Measurements from ENCODE around the gene LRBA. TPM values are rescaled to one million over a fixed set of nuclear protein-coding genes. Genes with fewer than 3 reads are reported as not detected.
A peak's percentile ranks its signal among the peaks of the same experiment; 100 is the strongest.

The LRBA gene
- total RNA-seq, 1 donor from 2014 or later: 31.0 TPM

DNA sequence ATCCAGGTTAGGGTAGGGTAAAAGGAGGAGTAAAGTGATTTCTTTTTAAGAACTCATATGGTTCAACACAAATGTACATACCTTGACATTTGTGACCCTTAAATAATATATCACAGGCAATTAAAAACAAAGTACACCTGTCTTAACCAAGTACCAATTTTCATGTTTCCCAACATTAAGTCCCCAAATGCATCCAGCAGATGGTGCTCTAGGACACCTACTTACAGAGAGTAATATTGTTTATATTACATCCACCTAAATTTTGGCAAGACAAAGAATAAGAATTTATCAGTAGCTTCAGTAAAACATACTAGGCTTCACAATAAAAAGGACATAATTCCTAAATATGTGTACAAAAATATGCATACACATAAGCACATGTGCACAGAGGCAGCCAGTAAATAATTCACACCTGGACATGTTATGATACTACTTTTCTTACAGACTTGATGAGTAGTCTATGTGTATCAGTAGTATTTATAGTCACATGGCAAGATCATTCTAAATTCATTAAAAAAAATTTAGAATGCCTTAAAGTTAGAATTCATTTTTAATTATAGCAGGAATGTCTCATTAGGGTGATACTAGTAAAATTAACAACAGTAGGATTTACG, 717.1 kb downstream of the LRBA start:
- DNase-seq (ENCODE audit: low read depth in 2 of 2): peak; percentile 76 to 84

GRCh38 chr4:150289881-150290280, 725.2 kb downstream of the LRBA start:
- no peak for DNase-seq (ENCODE audit: low read depth in 2 of 2)

- peak in 1 of 2 donors; percentile 30 for DNase-seq (ENCODE audit: low read depth in 2 of 2)
Observed at GRCh38 chr4:150289198-150289597, 725.9 kb downstream of the LRBA start.

GRCh38 chr4:150286656-150287055, 728.4 kb downstream of the LRBA start:
- DNase-seq (ENCODE audit: low read depth in 2 of 2): no peak

- DNase-seq (ENCODE audit: low read depth in 2 of 2): peak in 1 of 2 donors; percentile 59
Observed at GRCh38 chr4:150283689-150284088, 731.4 kb downstream of the LRBA start.

DNA sequence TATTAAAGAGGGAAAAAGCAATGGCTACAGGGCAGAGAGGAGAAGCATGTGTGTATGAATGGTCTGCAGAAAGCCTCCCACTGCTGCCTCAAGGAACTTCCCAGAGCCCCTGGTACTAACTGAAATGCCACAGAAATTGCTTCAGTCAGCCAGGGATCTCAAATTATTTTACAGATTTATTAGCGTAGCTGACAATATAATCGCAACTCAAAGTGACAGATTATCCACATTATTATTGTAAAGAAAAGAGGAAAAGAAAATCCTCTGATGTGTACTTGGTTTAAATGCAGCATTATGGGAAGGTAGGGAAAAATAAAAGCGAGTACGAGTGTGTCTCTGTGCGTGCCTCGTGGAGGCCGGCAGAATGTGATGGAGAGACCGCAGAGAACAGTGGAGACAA, 734.1 kb downstream of the LRBA start:
- DNase-seq (ENCODE audit: low read depth in 2 of 2): no peak

DNA sequence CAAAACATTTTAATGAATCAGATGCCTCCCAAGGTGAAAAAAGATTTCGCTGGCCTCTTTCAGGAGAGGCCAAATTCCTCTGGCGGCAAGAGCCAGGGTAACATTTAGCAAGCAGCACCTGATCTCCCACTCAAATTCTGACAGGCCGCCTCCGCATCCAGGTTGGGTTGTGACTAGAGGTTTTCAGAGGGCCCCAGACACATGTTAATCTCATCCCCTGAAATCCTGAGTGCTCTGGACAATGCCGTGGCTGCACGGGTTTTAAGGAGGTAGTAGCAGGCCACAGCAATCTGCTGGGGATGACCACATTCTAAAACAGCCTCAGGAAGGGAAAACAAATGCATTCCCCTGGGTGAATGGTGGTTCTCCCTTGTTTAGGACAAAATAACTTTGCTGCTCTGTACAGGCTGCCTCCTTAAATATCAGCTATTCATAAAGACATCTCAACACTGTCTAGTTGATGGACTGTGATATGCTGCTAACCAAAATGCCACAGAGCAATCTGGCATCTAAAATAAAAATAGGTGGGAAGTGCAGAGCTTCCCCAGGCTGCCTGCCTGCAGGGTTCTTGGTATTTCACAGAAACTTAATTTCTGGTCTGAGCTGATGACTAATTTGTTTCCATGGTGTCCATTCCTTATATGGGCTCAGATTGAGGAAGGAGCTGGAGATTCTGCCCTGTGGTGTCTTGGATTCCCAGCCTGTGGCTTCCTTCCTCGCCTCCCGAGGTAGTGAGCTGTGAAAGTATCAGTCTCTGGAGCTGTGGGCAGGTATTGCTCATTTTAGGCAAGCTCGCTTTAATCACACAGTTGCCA, 734.8 kb downstream of the LRBA start:
- DNase-seq (ENCODE audit: low read depth in 2 of 2): peak in 1 of 2 donors; percentile 71

DNA sequence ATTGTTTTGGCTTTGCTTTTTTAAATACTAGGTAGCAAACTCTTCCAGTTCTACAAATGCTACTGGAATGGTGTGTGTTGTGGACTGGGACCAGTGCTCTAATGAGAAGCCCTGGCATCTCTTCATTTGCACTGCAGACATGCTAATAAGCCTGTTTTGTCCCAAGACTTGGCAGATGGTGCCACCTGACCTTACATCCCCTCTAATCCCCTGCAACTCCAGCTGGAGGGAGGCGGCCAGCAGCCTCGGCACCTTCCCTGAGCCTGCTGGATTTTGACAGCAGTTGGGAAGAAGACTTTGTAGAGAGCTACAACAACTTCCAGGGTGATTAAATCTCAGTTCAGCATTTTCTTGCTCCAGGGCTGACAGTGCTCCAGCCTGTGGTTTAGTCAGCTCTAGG, 736.9 kb downstream of the LRBA start:
- no peak for DNase-seq (ENCODE audit: low read depth in 2 of 2)

DNA sequence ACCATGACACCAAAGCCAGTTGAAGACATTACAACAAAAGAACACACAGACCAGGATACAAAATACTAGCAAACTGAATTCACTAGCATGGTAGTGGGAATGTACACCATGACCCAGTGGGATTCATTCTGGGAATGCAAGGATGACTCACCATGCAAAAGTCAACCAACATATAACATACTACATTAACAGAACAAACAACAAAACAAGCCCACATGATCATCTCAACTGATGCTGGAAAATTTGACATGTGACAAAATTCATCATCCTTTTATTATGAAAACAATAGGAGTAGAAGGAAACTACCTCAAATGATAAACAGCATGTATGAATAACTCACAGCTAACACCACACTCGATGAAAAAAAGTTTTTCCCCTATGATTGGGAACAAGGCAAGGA, 746.6 kb downstream of the LRBA start:
- peak; percentile 39 to 52 for DNase-seq (ENCODE audit: low read depth in 2 of 2)

GRCh38 chr4:150265806-150266205, 749.3 kb downstream of the LRBA start:
- DNase-seq (ENCODE audit: low read depth in 2 of 2): no peak

DNA sequence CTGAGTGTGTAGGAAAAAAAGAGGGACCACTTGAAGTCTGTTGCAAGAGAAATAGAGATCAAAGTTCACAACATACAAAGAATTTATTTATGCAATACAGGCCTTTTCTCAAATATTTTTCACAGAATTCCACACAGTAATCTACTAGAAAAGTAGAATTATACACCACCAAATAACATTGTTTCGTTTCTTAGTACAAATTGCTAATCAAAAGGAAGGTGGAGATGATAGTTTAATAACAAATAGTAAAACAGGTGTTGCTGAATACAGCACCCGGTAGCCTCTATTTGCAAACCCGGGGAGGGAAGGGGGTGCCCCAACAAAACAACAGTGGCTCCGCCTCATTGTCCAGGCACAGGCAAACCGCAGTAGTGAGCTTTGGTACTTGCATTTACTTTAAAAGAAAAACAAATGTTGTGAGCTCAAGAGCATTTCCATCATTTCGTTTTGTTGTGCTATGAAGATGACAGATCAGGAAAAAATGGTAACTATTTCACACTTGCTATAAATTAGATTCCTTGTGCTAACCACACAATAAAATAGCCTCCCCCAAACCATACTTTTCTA, 750.4 kb downstream of the LRBA start:
- no peak for DNase-seq (ENCODE audit: low read depth in 2 of 2)

DNA sequence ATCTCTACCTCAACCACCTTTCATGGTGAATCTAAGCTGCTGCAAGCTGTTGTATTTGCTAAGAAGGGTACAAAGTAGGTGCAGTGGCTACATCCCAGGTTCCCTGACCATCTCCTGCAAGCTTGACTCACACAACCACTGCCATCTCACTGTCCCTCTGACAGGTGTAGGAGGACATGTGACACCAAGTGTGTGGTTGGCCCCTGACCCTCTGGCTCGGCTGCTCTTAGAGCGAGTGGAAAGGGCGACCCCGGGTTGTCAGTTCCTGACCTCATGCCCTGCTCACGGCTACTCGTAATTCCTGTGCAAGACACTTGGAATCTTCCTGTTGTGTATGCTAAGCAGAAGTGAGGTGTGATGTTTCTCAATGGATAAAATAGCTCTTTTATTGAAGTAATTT, 752.5 kb downstream of the LRBA start:
- DNase-seq (ENCODE audit: low read depth in 2 of 2): no peak

DNA sequence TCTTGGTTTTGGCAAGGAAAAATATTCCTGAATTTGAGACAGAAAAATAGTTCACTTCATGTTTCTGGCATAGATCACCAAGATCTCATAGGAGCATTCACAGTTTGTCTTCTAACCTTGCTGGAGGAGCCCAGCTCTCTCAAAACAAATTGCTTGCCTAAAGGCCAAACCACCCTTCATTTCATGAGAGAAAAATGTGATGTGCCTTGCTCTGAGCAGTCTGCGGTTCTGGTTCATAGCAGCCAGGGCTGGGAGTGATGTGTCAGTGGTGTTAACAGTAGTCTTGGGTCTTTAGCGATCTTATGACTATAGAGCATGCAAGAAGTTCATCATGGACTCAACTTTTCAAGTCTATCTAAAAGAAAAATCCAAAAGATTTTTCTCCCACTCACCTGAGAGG, 753.5 kb downstream of the LRBA start:
- DNase-seq (ENCODE audit: low read depth in 2 of 2): no peak

GRCh38 chr4:150259861-150260567, 755.1 kb downstream of the LRBA start:
- no peak for DNase-seq (ENCODE audit: low read depth in 2 of 2)

- peak in 1 of 2 donors; percentile 40 for DNase-seq (ENCODE audit: low read depth in 2 of 2)
Observed at GRCh38 chr4:150258569-150258968, 756.5 kb downstream of the LRBA start.

DNA sequence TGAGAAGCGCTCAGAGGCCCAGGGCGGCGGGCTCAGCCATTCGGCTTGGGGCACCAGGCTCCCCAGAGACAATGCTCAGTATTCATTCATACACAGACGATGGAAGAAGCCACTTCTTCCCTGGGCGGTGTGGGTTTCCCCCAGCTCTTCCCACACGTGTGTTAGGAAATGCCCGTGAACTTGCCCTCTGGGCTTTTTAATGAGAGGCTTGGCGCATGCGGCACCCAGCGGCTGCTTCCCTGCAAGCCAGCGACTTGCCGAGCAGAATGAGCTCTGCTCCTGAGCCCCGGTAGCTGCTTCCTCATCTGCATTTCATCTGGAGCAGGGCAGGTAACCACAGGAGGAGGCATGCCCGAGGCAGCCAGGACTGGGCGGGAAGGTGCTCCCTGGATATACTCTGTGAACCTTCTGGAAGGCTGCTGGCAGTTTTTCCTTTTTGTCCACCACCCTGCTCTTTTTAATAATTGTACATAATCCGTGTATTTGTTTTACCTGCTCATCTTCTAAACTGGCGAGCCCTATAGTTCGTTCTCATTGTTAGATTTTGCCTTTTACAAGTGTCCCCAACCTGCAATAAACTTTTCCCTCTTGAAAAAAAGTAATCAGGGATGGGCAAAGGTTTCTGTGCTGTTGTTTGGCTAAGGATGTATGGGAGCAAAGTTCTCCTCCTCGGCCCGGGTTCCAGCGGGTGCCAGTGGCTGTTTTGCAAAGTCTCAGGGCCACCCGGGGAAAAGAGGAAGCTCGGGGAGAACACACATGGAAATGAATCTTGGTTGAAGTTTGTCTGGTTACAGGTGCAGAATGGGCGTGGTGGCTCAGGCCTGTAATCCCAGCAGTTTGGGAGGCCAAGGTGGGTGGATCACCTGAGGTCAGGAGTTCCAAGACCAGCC, 758.0 kb downstream of the LRBA start:
- DNase-seq (ENCODE audit: low read depth in 2 of 2): no peak

GRCh38 chr4:150256225-150256620, 758.9 kb downstream of the LRBA start:
- no peak for DNase-seq (ENCODE audit: low read depth in 2 of 2)

DNA sequence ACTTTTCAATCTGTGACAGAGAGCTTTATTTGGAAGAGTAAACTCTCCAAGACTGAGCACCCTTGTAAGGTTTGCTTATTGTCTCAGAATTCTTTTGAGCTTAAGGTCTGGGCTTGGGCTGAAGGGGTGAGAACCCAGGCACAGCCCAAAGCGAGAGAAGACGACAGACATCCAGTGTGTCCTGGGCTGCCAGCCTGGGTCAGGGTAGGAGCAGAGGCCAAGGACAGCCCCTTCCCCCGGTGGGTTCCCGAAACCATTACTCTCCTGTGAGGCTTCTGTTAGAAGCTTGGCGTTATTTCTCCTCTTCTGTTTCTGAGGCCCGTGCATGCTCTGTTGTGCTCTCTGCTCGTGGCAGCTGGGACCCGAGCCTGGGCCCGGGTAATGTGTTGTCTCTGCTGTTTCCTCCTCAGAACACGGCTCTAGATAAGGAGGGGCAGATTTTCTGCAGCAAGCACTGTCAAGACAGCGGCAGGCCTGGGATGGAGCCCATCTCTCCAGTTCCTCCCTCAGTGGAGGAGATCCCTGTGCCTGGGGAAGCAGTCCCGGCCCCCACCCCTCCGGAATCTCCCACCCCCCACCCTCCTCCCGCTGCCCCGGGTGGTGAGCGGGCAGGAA, 759.4 kb downstream of the LRBA start:
- no peak for DNase-seq (ENCODE audit: low read depth in 2 of 2)

DNA sequence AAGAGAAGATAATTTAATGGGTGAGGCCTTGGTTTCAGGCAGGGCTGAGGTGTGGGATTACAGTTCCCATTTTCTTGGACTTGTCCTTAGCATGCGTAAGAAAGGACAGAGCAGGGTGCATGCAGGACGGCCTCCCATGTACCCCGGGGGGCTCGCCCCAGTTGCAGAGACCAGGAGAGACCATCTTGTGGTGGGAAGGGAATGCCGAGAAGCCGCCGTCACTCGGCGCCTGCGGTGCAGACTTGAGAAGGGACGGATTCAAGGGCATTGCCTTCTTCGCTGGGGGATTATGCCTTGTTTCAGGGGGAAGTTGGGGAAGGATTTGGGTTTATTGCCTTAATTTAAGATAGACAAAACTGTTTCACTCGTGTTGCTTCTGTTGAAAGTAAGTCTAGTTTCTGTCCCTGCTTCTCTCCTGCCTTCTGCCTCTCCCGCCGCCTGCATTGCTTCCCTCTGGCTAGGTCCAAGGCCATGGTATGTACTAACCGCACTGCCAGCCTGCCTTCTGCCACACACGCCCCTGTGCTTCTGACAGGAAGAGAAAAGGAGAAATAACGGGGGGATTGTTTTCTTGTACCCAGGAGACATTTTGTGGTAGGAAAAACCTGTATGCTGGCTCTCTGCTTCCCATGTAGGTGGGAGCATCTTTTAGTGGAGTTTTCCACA, 761.0 kb downstream of the LRBA start:
- no peak for DNase-seq (ENCODE audit: low read depth in 2 of 2)

GRCh38 chr4:150253416-150253815, 761.7 kb downstream of the LRBA start:
- DNase-seq (ENCODE audit: low read depth in 2 of 2): no peak

Data from lung microvascular endothelial cell (primary cell).